HUES48 (cell line): ENCODE data around the gene TRIM59.

ENCODE experiments used
- H3K27ac ChIP-seq: one replicate; pipeline ENCODE4 v1.7.0; 2013; ENCODE audit warnings: low read depth, low read length, inconsistent platforms
- H3K27me3 ChIP-seq: 2 replicates; pipeline ENCODE4 v1.6.1; 2013; ENCODE audit warnings: mild to moderate bottlenecking, low read length; ENCODE audit not compliant: control insufficient read depth, insufficient read depth
- H3K36me3 ChIP-seq: 2 replicates; pipeline ENCODE4 v1.6.1; 2013; ENCODE audit warnings: low read length; ENCODE audit not compliant: control insufficient read depth, insufficient read depth
- H3K4me1 ChIP-seq: 2 replicates; pipeline ENCODE4 v1.6.1; 2013; ENCODE audit warnings: mild to moderate bottlenecking, low read length; ENCODE audit not compliant: control insufficient read depth, insufficient read depth
- H3K4me3 ChIP-seq: 2 replicates; pipeline ENCODE4 v1.5.1; 2013; ENCODE audit warnings: mild to moderate bottlenecking, low read depth, low read length
- H3K9ac ChIP-seq: 2 replicates; pipeline ENCODE4 v1.6.1; 2013; ENCODE audit warnings: mild to moderate bottlenecking, low read depth, low read length, moderate library complexity
- H3K9me3 ChIP-seq: 2 replicates; pipeline ENCODE4 v1.6.1; 2013; ENCODE audit warnings: low read length; ENCODE audit not compliant: control insufficient read depth, insufficient read depth

TRIM59 gene

DNA sequence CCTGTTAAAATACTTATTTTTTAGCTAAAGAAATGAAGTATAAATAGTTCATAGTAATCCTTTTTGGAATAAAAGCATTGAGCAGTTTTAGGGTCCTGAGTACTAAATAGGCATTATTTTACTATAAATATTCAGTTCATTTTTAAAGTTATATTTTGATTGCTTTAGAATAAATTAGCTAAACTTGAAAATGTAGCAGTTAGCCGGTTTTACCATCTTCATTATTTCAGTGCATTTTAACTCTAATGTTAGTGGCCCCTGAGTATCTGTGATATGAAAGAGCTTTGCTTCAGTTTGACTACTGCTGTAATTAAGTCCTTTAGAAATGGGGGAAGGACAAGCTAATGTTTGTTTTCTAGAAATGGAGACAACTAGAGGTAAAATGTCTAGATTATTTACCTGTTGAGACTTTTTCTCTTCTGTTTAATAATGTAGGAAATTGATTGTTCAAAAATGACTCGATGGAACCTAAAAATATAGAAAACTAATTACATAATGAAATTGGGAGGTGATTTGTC is 46.5 kb downstream of the TRIM59 start:
- no peak overlapping the region; the same call in 1 of the 2 replicates for H3K9ac ChIP-seq
- H3K4me3 ChIP-seq = peak overlapping the region; percentile 97
- no peaks in the 10 kb centered on the region for H3K9me3 ChIP-seq
- no peak overlapping the region for H3K27ac ChIP-seq
- peaks cover 21% of the 10 kb centered on the region for H3K4me1 ChIP-seq
- H3K36me3 ChIP-seq = peaks cover 64% of the 10 kb centered on the region
- no peaks in the 10 kb centered on the region for H3K27me3 ChIP-seq

- Histone ChIP-seq H3K27ac (no peak overlapping the region), H3K36me3 (peaks cover 57% of the 10 kb centered on the region), H3K4me3 (peak overlapping the region; percentile 97), H3K9me3 (no peaks in the 10 kb centered on the region), H3K4me1 (peaks cover 23% of the 10 kb centered on the region), H3K27me3 (no peaks in the 10 kb centered on the region), H3K9ac (no peak overlapping the region; the same call in 1 of the 2 replicates)
These were observed 47.2 kb downstream of the TRIM59 start for GRCh38 chr3:160402221-160403027.

- Histone ChIP-seq H3K4me3 (peak overlapping the region; percentile 97), H3K4me1 (peaks cover 23% of the 10 kb centered on the region), H3K27me3 (no peaks in the 10 kb centered on the region), H3K27ac (no peak overlapping the region), H3K9me3 (no peaks in the 10 kb centered on the region), H3K9ac (peak overlapping the region; percentile 97), H3K36me3 (peaks cover 48% of the 10 kb centered on the region)
These were observed 48.1 kb downstream of the TRIM59 start for GRCh38 chr3:160401291-160402095.

GRCh38 chr3:160400702-160401150 is 48.9 kb downstream of the TRIM59 start:
- Histone ChIP-seq H3K9me3 (no peaks in the 10 kb centered on the region), H3K27me3 (no peaks in the 10 kb centered on the region), H3K36me3 (peaks cover 40% of the 10 kb centered on the region), H3K4me3 (peak overlapping the region; percentile 97), H3K9ac (peak overlapping the region; percentile 97), H3K27ac (peak overlapping the region; percentile 100), H3K4me1 (peaks cover 23% of the 10 kb centered on the region)

DNA sequence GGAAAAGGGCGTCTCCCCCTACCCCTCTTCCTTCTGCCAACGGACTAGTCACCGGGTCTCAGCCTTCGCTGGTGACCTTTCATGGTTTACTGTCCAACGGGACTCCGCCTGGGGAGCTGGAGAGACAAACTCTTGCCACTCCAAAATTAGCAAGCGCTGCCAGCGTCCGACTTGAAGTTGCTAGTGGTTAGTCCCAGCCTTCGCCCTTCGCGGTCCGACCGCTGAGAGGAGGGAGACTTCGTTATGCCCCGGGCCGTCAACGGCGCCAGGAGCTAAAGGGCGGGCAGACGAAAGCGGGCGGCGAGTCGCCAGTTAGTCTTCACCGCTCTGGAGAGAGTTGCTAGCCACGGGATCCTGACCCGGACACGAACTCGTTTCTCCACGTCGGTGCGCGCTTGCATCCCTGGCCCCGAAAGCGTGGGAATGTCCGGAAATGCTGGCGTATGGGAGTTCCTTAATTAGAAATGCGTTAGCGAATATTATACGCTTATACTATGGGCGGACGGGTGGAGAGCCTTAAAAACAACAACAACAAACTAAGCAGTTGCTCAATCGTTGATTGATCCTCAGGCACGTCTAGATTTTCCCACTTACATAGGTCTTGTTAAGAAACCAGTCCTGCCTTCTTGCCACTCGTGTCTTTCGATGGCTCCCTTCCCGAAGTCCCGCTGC is 49.4 kb downstream of the TRIM59 start:
- peak overlapping the region; percentile 100 for H3K27ac ChIP-seq
- no peaks in the 10 kb centered on the region for H3K9me3 ChIP-seq
- H3K4me1 ChIP-seq = peaks cover 23% of the 10 kb centered on the region
- H3K36me3 ChIP-seq = peaks cover 35% of the 10 kb centered on the region
- H3K27me3 ChIP-seq = no peaks in the 10 kb centered on the region
- H3K4me3 ChIP-seq = peak overlapping the region; percentile 97
- peak overlapping the region; percentile 97 for H3K9ac ChIP-seq

- peak within 1 kb of the TSS; percentile 97 for H3K4me3 ChIP-seq
- H3K9me3 ChIP-seq = no peaks in the 10 kb centered on the region
These were observed 50.2 kb downstream of the TRIM59 start, which contains the start of the genes IFT80 and SMC4 for GRCh38 chr3:160399125-160400029. TSS of gene IFT80 (minus strand) at chr3:160399225. CDS start at chr3:160384600, 14,625 bp downstream. TSS of gene SMC4 (plus strand) at chr3:160399650. CDS start at chr3:160400827, 1,177 bp downstream.

DNA sequence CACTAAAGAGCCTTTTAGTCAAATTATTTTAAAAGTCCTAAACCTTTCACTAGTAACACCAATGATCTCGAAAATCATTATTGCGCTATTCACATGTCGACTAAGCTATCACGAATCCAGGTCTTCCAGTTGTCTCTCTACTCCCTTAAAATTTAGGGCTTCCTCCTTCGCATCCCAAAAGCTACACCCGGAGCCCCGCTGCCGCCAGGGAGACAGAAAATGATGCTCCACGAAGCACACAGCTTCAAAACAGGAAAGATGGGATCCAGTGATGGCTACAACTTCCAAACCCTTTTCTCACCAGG is 50.8 kb downstream of the TRIM59 start:
- Histone ChIP-seq H3K27me3 (no peaks in the 10 kb centered on the region), H3K27ac (peak overlapping the region; percentile 100), H3K4me3 (peak overlapping the region; percentile 97), H3K9me3 (no peaks in the 10 kb centered on the region), H3K4me1 (peaks cover 23% of the 10 kb centered on the region), H3K9ac (peak overlapping the region; percentile 79), H3K36me3 (peaks cover 21% of the 10 kb centered on the region)

More at GRCh38 chr3:160399125-160400029, 50.2 kb downstream of the TRIM59 start, which contains the start of the genes IFT80 and SMC4:
- Histone ChIP-seq H3K27ac (peak within 1 kb of the TSS; percentile 100), H3K36me3 (peaks cover 27% of the 10 kb centered on the region), H3K4me1 (peaks cover 23% of the 10 kb centered on the region), H3K9ac (peak within 1 kb of the TSS; percentile 97), H3K27me3 (no peaks in the 10 kb centered on the region)

GRCh38 chr3:160395297-160395696 is 54.3 kb downstream of the TRIM59 start:
- Histone ChIP-seq H3K4me3 (no peak overlapping the region), H3K27ac (peak overlapping the region; percentile 63), H3K9ac (no peak overlapping the region), H3K27me3 (no peaks in the 10 kb centered on the region), H3K9me3 (no peaks in the 10 kb centered on the region), H3K4me1 (peaks cover 4% of the 10 kb centered on the region; the same call in 1 of the 2 replicates), H3K36me3 (no peaks in the 10 kb centered on the region)

- H3K4me1 ChIP-seq = peaks cover 4% of the 10 kb centered on the region; the same call in 1 of the 2 replicates
- no peaks in the 10 kb centered on the region for H3K9me3 ChIP-seq
- H3K36me3 ChIP-seq = no peaks in the 10 kb centered on the region
- no peak overlapping the region for H3K9ac ChIP-seq
- no peak overlapping the region for H3K4me3 ChIP-seq
- no peaks in the 10 kb centered on the region for H3K27me3 ChIP-seq
- H3K27ac ChIP-seq = no peak overlapping the region
These were observed 55.6 kb downstream of the TRIM59 start for GRCh38 chr3:160394009-160394392.
